Activated CD8-positive, alpha-beta T cell treated with anti-CD3 and anti-CD28 coated beads for 36 hours (primary cell): ENCODE results near the gene ROR2. TPM values are rescaled to one million over a fixed set of nuclear protein-coding genes. Genes with fewer than 3 reads are reported as not detected.

Source experiments
- ATAC-seq: fragments of 200-7000 bp; cut with Tn5 transposase; one replicate; pipeline ENCODE4 v1.10.0; 2021; ENCODE audit warnings: mild to moderate bottlenecking, moderate library complexity
- CTCF ChIA-PET: fragments of 350-600 bp; sonication (Branson Sonifier 250); formaldehyde crosslinking; loops from one replicate; lab custom pipeline; 2021; ENCODE audit warnings: antibody characterized with exemption; lab: Charles Lee
- POLR2A ChIA-PET: fragments of 350-600 bp; sonication (Branson Sonifier 250); formaldehyde crosslinking; loops from one replicate; lab custom pipeline; 2021; ENCODE audit warnings: antibody characterized with exemption; lab: Charles Lee
- DNase-seq: peaks from one replicate; pipeline ENCODE4 v3.0.0-alpha.2; 2020
- H3K27ac Mint-ChIP-seq: one replicate; pipeline ENCODE4 v1.8.0; 2021; ENCODE audit warnings: mild to moderate bottlenecking, mixed read lengths
- H3K27me3 Mint-ChIP-seq: one replicate; pipeline ENCODE4 v1.8.0; 2021; ENCODE audit warnings: mixed read lengths
- H3K36me3 Mint-ChIP-seq: one replicate; pipeline ENCODE4 v1.8.0; 2021; ENCODE audit warnings: low read depth, mixed read lengths
- H3K4me1 Mint-ChIP-seq: one replicate; pipeline ENCODE4 v1.8.0; 2021; ENCODE audit warnings: low read depth, mixed read lengths
- H3K4me3 Mint-ChIP-seq: one replicate; pipeline ENCODE4 v1.8.0; 2021; ENCODE audit warnings: mild to moderate bottlenecking, moderate library complexity, mixed read lengths
- H3K9me3 Mint-ChIP-seq: one replicate; pipeline ENCODE4 v1.8.0; 2021; ENCODE audit warnings: mixed read lengths
- CTCF ChIP-seq: fragments of 200-600 bp; IDR thresholded peaks from one replicate; pipeline ENCODE4 v1.8.0; 2022; ENCODE audit warnings: antibody characterized with exemption, mild to moderate bottlenecking
- intact Hi-C: fragments of 100-400 bp; cut with micrococcal nuclease; formaldehyde crosslinking; loops from one replicate; pipeline ENCODE4 v1.10.0; 2022
- total RNA-seq, 2 experiments: library from RNA; stranded (reverse); gene quantifications; one replicate each; pipeline ENCODE4 v1.2.3, GENCODE V29; 2021

Gene ROR2
- total RNA-seq, 2 experiments from 2014 or later = not detected

- Mint-ChIP-seq H3K36me3 (no peaks in the 10 kb centered on the region), H3K4me3 (no peak overlapping the region), H3K4me1 (no peaks in the 10 kb centered on the region), H3K27ac (no peak overlapping the region), H3K27me3 (peaks cover 3% of the 10 kb centered on the region), H3K9me3 (no peaks in the 10 kb centered on the region)
- no peak for TF ChIP-seq CTCF
- DNase-seq = no peak
- ChIA-PET CTCF (interaction anchor here (0.8 to 2.7 kb wide), 6 partner anchors 13 to 178 kb away, joined by 3 to 11 read pairs (median 5); no protein-coding TSS in a partner anchor), POLR2A (no interaction called here)
- ATAC-seq = no peak
- intact Hi-C loops = no loop called here
These were observed 192.2 kb downstream of the ROR2 start for GRCh38 chr9:91757782-91758181.

- peaks cover 3% of the 10 kb centered on the region for H3K27me3 Mint-ChIP-seq
- no peak overlapping the region for H3K27ac Mint-ChIP-seq
- intact Hi-C loops = no loop called here
- POLR2A ChIA-PET = no interaction called here
- no peak for TF ChIP-seq CTCF
- no peaks in the 10 kb centered on the region for H3K9me3 Mint-ChIP-seq
- no peak for DNase-seq
- CTCF ChIA-PET = no interaction called here
- ATAC-seq = no peak
- H3K4me1 Mint-ChIP-seq = no peaks in the 10 kb centered on the region
- H3K36me3 Mint-ChIP-seq = no peaks in the 10 kb centered on the region
- H3K4me3 Mint-ChIP-seq = no peak overlapping the region
These were observed 193.6 kb downstream of the ROR2 start for GRCh38 chr9:91756510-91756780.

DNA sequence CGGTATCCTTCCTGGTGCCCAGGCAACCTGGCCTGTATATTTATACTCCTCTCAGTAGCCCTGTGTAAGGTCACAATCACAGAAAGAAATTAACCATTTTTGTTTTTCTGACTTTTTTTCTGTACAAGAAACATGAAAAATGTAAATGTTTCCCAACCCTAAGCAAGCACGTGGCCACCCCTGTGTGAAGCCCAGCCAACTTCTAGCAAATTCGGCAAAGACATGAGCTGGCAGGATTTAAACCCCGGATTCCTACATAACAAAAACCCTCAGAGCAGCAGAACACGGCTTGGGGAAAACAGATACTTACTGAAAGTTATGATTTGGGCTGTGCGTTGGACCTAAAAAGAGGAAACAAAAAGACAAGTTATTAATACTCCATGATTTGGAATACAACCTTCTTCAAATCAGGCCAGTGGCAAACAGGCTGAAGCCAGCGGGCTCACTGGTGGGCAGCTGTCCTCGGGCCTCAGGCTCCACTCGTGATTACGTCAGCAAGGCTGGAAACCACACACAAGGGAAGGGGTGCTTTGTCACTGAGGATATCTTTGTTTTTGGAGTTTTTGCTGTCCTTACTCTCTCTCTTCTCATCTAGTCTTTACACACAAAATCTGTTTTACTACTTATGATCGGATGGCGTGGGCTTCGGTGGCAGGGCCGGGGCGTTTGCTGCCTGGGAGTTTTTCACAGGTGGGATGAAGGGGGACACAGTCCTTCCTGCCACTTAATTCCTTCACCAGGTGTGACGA, 194.1 kb downstream of the ROR2 start:
- no peaks in the 10 kb centered on the region for H3K4me1 Mint-ChIP-seq
- TF ChIP-seq CTCF = no peak
- POLR2A ChIA-PET = no interaction called here
- no peak overlapping the region for H3K4me3 Mint-ChIP-seq
- no peaks in the 10 kb centered on the region for H3K9me3 Mint-ChIP-seq
- DNase-seq (no peak), ATAC-seq (no peak)
- intact Hi-C loops = no loop called here
- H3K36me3 Mint-ChIP-seq = no peaks in the 10 kb centered on the region
- CTCF ChIA-PET = no interaction called here
- H3K27me3 Mint-ChIP-seq = peaks cover 3% of the 10 kb centered on the region
- H3K27ac Mint-ChIP-seq = no peak overlapping the region

GRCh38 chr9:91753711-91754110, 196.3 kb downstream of the ROR2 start:
- Mint-ChIP-seq H3K36me3 (no peaks in the 10 kb centered on the region), H3K27ac (no peak overlapping the region)
- CTCF ChIA-PET = interaction anchor here (1.9 kb wide), 1 partner anchor 19 kb away, joined by 5 read pairs; no protein-coding TSS in a partner anchor

More at GRCh38 chr9:91753711-91754110, 196.3 kb downstream of the ROR2 start:
- no peaks in the 10 kb centered on the region for H3K4me1 Mint-ChIP-seq
- intact Hi-C loops = no loop called here
- TF ChIP-seq CTCF = no peak
- peaks cover 5% of the 10 kb centered on the region for H3K27me3 Mint-ChIP-seq
- no peak overlapping the region for H3K4me3 Mint-ChIP-seq
- DNase-seq = no peak
- no peaks in the 10 kb centered on the region for H3K9me3 Mint-ChIP-seq
- POLR2A ChIA-PET = no interaction called here
- ATAC-seq = no peak
